H1 (cell line): ENCODE measurements around the gene MANSC1. TPM values are rescaled to one million over a fixed set of nuclear protein-coding genes. Genes with fewer than 3 reads are reported as not detected.

Experiments used
- CTCF ChIA-PET: fragments of 300-600 bp; sonication (Branson Sonifier 250); formaldehyde crosslinking; loops from one replicate; lab custom pipeline; 2021; ENCODE audit not compliant: partially characterized antibody; lab: Charles Lee
- POLR2A ChIA-PET: fragments of 300-600 bp; sonication (Branson Sonifier 250); formaldehyde crosslinking; loops from one replicate; lab custom pipeline; 2021; ENCODE audit warnings: inconsistent platforms; ENCODE audit not compliant: partially characterized antibody; lab: Charles Lee
- DNase-seq, 2 experiments: peaks; one replicate each; pipeline versions ENCODE4 v3.0.0 to v3.0.0-alpha.2; 2010 to 2022; ENCODE audit warnings: low spot score in 2 of 2, low read depth in 1 of 2, mixed read lengths in 1 of 2
- FAIRE-seq: peaks from 2 replicates; lab custom pipeline; 2011; peaks lifted over from hg19 to GRCh38; lab: Jason Lieb, UNC
- H2AFZ ChIP-seq: 2 replicates; pipeline ENCODE4 v1.8.1; 2012; ENCODE audit warnings: low read length, inconsistent platforms
- H2AK5ac ChIP-seq: 2 replicates; pipeline ENCODE4 v1.6.1; 2013; ENCODE audit warnings: low read depth, low read length
- H2BK120ac ChIP-seq: replicated peaks from 2 replicates; pipeline ENCODE3; 2013; ENCODE audit warnings: low read depth, low read length, inconsistent platforms
- H2BK12ac ChIP-seq: 2 replicates; pipeline ENCODE4 v1.6.1; 2013; ENCODE audit warnings: low read depth, low read length
- H2BK15ac ChIP-seq: 2 replicates; pipeline ENCODE4 v1.6.1; 2013; ENCODE audit warnings: low read length
- H2BK20ac ChIP-seq: 2 replicates; pipeline ENCODE4 v1.6.1; 2013; ENCODE audit warnings: low read length
- H2BK5ac ChIP-seq: 2 replicates; pipeline ENCODE4 v1.6.1; 2013; ENCODE audit warnings: low read depth, low read length
- H3K14ac ChIP-seq: 2 replicates; pipeline ENCODE4 v1.6.1; 2013; ENCODE audit warnings: inconsistent platforms; ENCODE audit not compliant: insufficient read length
- H3K18ac ChIP-seq: 2 replicates; pipeline ENCODE4 v1.6.1; 2013; ENCODE audit warnings: low read length; ENCODE audit errors: extremely low read depth
- H3K23ac ChIP-seq: 2 replicates; pipeline ENCODE4 v1.6.1; 2013; ENCODE audit warnings: inconsistent platforms; ENCODE audit not compliant: insufficient read length
- H3K23me2 ChIP-seq: 2 replicates; pipeline ENCODE4 v1.6.1; 2013; ENCODE audit warnings: low read depth, low read length
- H3K27ac ChIP-seq: 2 replicates; pipeline ENCODE4 v1.6.1; 2011; ENCODE audit warnings: low read depth, low read length, inconsistent platforms
- H3K27me3 ChIP-seq, 4 experiments: replicated peaks in 1 of 4; 1 replicate in 1 of 4; 2 replicates in 3 of 4; pipeline versions ENCODE4 v1.6.1 to v1.8.1; 2011 to 2013; ENCODE audit warnings: low read length in 3 of 4, mild to moderate bottlenecking in 3 of 4, inconsistent platforms in 2 of 4, mixed read lengths in 2 of 4, moderate library complexity in 1 of 4; ENCODE audit not compliant: control insufficient read depth in 3 of 4, insufficient read depth in 3 of 4; ENCODE audit errors: extremely low read depth in 1 of 4
- H3K36me3 ChIP-seq, 4 experiments: 2 replicates each; pipeline versions ENCODE4 v1.6.1 to v1.8.1; 2011 to 2013; ENCODE audit warnings: mild to moderate bottlenecking in 4 of 4, low read length in 3 of 4, moderate library complexity in 2 of 4, control low read depth in 1 of 4, inconsistent platforms in 1 of 4; ENCODE audit not compliant: insufficient read depth in 4 of 4, control insufficient read depth in 2 of 4
- H3K4ac ChIP-seq: replicated peaks from 2 replicates; pipeline ENCODE3; 2013; ENCODE audit warnings: low read length, low read depth, mixed read lengths, inconsistent platforms; ENCODE audit not compliant: insufficient read length
- H3K4me1 ChIP-seq, 4 experiments: replicated peaks in 1 of 4; 1 replicate in 1 of 4; 2 replicates in 3 of 4; pipeline versions ENCODE4 v1.6.1 to v1.8.1; 2011 to 2013; ENCODE audit warnings: low read length in 3 of 4, inconsistent platforms in 2 of 4, mixed read lengths in 1 of 4; ENCODE audit not compliant: insufficient read depth in 4 of 4, control insufficient read depth in 3 of 4
- H3K4me2 ChIP-seq, 2 experiments: 2 replicates each; pipeline versions ENCODE4 v1.6.1 to v1.8.1; 2011 to 2013; ENCODE audit warnings: low read depth in 2 of 2, low read length in 2 of 2, control low read depth in 1 of 2, inconsistent platforms in 1 of 2, mild to moderate bottlenecking in 1 of 2; ENCODE audit not compliant: insufficient read depth in 1 of 2
- H3K4me3 ChIP-seq, 4 experiments: fragments of 200-600, 300-600 bp in 1 of 4; sonication (generic), shearing (Covaris generic), sonication (Bioruptor Twin) in 1 of 4; 2 replicates each; pipeline versions ENCODE4 v1.5.1 to v1.8.1; 2011 to 2016; ENCODE audit warnings: low read length in 4 of 4, low read depth in 3 of 4, control low read depth in 2 of 4, inconsistent platforms in 2 of 4, mild to moderate bottlenecking in 2 of 4, mixed read lengths in 1 of 4, moderate library complexity in 1 of 4; ENCODE audit not compliant: insufficient read depth in 2 of 4; ENCODE audit errors: extremely low read depth in 1 of 4
- H3K56ac ChIP-seq: replicated peaks from 2 replicates; pipeline ENCODE3; 2013; ENCODE audit warnings: low read depth, mild to moderate bottlenecking, mixed read lengths, low read length, inconsistent platforms; ENCODE audit not compliant: insufficient read length
- H3K79me1 ChIP-seq: 2 replicates; pipeline ENCODE4 v1.6.1; 2013; ENCODE audit warnings: low read depth, low read length, control low read depth
- H3K79me2 ChIP-seq, 2 experiments: 2 replicates each; pipeline versions ENCODE4 v1.6.1 to v1.8.1; 2012 to 2013; ENCODE audit warnings: low read length in 2 of 2, mild to moderate bottlenecking in 2 of 2, inconsistent platforms in 1 of 2; ENCODE audit not compliant: insufficient read depth in 2 of 2, control insufficient read depth in 1 of 2
- H3K9ac ChIP-seq, 4 experiments: replicated peaks in 1 of 4; 1 replicate in 1 of 4; 2 replicates in 3 of 4; pipeline versions ENCODE4 v1.6.1 to v1.8.1; 2011 to 2013; ENCODE audit warnings: low read depth in 3 of 4, low read length in 3 of 4, control low read depth in 2 of 4, mild to moderate bottlenecking in 2 of 4, moderate library complexity in 2 of 4, inconsistent platforms in 1 of 4; ENCODE audit errors: extremely low read depth in 1 of 4
- H3K9me3 ChIP-seq, 2 experiments: 2 replicates each; pipeline versions ENCODE4 v1.6.1 to v1.8.1; 2012 to 2013; ENCODE audit warnings: mild to moderate bottlenecking in 2 of 2, moderate library complexity in 2 of 2, control low read depth in 1 of 2, inconsistent platforms in 1 of 2, low read depth in 1 of 2, low read length in 1 of 2, mixed read lengths in 1 of 2; ENCODE audit not compliant: insufficient read depth in 2 of 2
- H4K20me1 ChIP-seq, 2 experiments: replicated peaks in 1 of 2; 2 replicates each; pipeline versions ENCODE3 to v1.8.1; 2011 to 2013; ENCODE audit warnings: inconsistent platforms in 2 of 2, low read length in 2 of 2, mild to moderate bottlenecking in 1 of 2; ENCODE audit not compliant: insufficient read depth in 2 of 2, control insufficient read depth in 1 of 2
- H4K5ac ChIP-seq: 2 replicates; pipeline ENCODE4 v1.6.1; 2013; ENCODE audit warnings: low read length, low read depth, mixed read lengths, inconsistent platforms; ENCODE audit not compliant: insufficient read length
- H4K8ac ChIP-seq: 2 replicates; pipeline ENCODE4 v1.8.0; 2013; ENCODE audit warnings: mild to moderate bottlenecking, moderate library complexity, low read length, inconsistent platforms; ENCODE audit not compliant: insufficient read depth; ENCODE audit errors: extremely low read depth
- H4K91ac ChIP-seq: replicated peaks from 2 replicates; pipeline ENCODE3; 2013; ENCODE audit warnings: low read length, mixed read lengths, inconsistent platforms; ENCODE audit not compliant: insufficient read length
- ASH2L ChIP-seq: fragments of 200-600, 300-600 bp; sonication (generic); IDR thresholded peaks from one replicate; pipeline ENCODE4 v1.7.1; 2017; ENCODE audit warnings: low read length
- BCL11A ChIP-seq, 2 experiments: IDR thresholded peaks; one replicate each; pipeline ENCODE4 v1.6.1; 2011; ENCODE audit warnings: low read depth in 2 of 2, low read length in 2 of 2, mild to moderate bottlenecking in 2 of 2
- GTF2F1 ChIP-seq: IDR thresholded peaks from 2 replicates; pipeline ENCODE4 v1.6.1; 2012; ENCODE audit warnings: low read depth, low read length, improper control_type of control experiment, borderline replicate concordance
- JUND ChIP-seq: IDR thresholded peaks from 2 replicates; pipeline ENCODE4 v1.6.1; 2011; ENCODE audit warnings: mild to moderate bottlenecking, improper control_type of control experiment, low read length
- KDM5A ChIP-seq: fragments of 200-600 bp; IDR thresholded peaks from 2 replicates; pipeline ENCODE4 v1.7.1; 2012; ENCODE audit warnings: mild to moderate bottlenecking, low read length, inconsistent platforms, mixed read lengths
- MAFK ChIP-seq: IDR thresholded peaks from 2 replicates; pipeline ENCODE4 v1.6.1; 2012; ENCODE audit warnings: low read depth, mild to moderate bottlenecking, improper control_type of control experiment, low read length
- PHF8 ChIP-seq: fragments of 200-600 bp; sonication (generic); conservative IDR thresholded peaks from 2 replicates; pipeline ENCODE4 v1.7.1; 2012; ENCODE audit warnings: low read depth, mild to moderate bottlenecking, inconsistent platforms, low read length, moderate library complexity
- RXRA ChIP-seq: IDR thresholded peaks from 2 replicates; pipeline ENCODE4 v1.6.1; 2011; ENCODE audit warnings: low read depth, mild to moderate bottlenecking, low read length, moderate library complexity; ENCODE audit not compliant: insufficient read depth
- SAP30 ChIP-seq: fragments of 300-600 bp; sonication (generic); IDR thresholded peaks from 2 replicates; pipeline ENCODE4 v1.7.1; 2012; ENCODE audit warnings: low read length, moderate library complexity, mild to moderate bottlenecking, inconsistent platforms; ENCODE audit not compliant: insufficient read depth, insufficient replicate concordance
- SP4 ChIP-seq: IDR thresholded peaks from 2 replicates; pipeline ENCODE4 v1.6.1; 2012; ENCODE audit warnings: low read length, inconsistent platforms
- TAF7 ChIP-seq: optimal IDR thresholded peaks from 2 replicates; pipeline ENCODE3; 2011; ENCODE audit warnings: low read depth, mild to moderate bottlenecking, inconsistent platforms, low read length, moderate library complexity, borderline replicate concordance
- WGBS, 2 experiments: shearing (Covaris generic) in 1 of 2; methylation state at CpG; one replicate each; pipeline versions ENCODE4 v1.1.6 to v1.1.7; 2013 to 2015; ENCODE audit warnings: low lambda C conversion rate in 2 of 2, mixed read lengths in 2 of 2, inconsistent platforms in 1 of 2, low coverage in 1 of 2, missing lambda C conversion rate in 1 of 2; ENCODE audit not compliant: insufficient replicate concordance in 2 of 2, insufficient coverage in 1 of 2, insufficient read length in 1 of 2; ENCODE audit errors: extremely low coverage in 1 of 2, missing lambda C conversion rate in 1 of 2; 5-methylcytosine and 5-hydroxymethylcytosine counted together
- polyA plus RNA-seq, 7 experiments: library from polyadenylated mRNA; depleted of rRNA in 3 of 7; stranded (reverse) in 5 of 7; unstranded in 2 of 7; fragments of >200 nt in 5 of 7; fragments of 200-250 nt in 2 of 7; gene quantifications; 1 replicate in 5 of 7; 2 replicates in 1 of 7; 4 replicates in 1 of 7; pipeline versions ENCODE4 v1.2.1 to v1.2.3, GENCODE V29; 2011 to 2013; ENCODE audit warnings: missing spikeins in 2 of 7, mixed read lengths in 2 of 7
- total RNA-seq: library from RNA; stranded (reverse); fragmentation: NEBNext Ultra II Directional; extraction: Animal tissue kit (Norgen Biotek cat#: 25700); gene quantifications from 2 replicates; pipeline ENCODE4 v1.2.1, GENCODE V29; 2021

MANSC1 gene
- total and polyA plus RNA-seq, 2 of the 8 experiments (the other 6 are each of a cell fraction or from before 2014, with no cell fraction given), result 2.0 to 8.9 TPM

GRCh38 chr12:12365446-12365802 is 15.4 kb upstream of the MANSC1 start:
- Histone ChIP-seq H3K27ac (no peak overlapping the region), H3K23me2 (no peaks in the 10 kb centered on the region), H2BK120ac (no peak overlapping the region), H3K79me1 (no peaks in the 10 kb centered on the region), H2AFZ (no peak overlapping the region), H2AK5ac (no peak overlapping the region), H3K4me2 (no peak overlapping the region), H3K9me3 (no peaks in the 10 kb centered on the region), H4K5ac (no peak overlapping the region), H4K20me1 (no peaks in the 10 kb centered on the region), H3K56ac (no peak overlapping the region), H3K4me3 (no peak overlapping the region), H3K4ac (no peak overlapping the region), H2BK12ac (no peak overlapping the region), H3K27me3 (no peaks in the 10 kb centered on the region), H3K79me2 (no peaks in the 10 kb centered on the region), H4K8ac (no peak overlapping the region), H3K23ac (no peak overlapping the region), H2BK15ac (no peak overlapping the region), H3K14ac (no peak overlapping the region), H2BK20ac (no peak overlapping the region), H3K9ac (no peak overlapping the region), H3K4me1 (peaks cover 0 to 3% (median 0%) of the 10 kb centered on the region in 4 experiments; a peak in 2 of 7 replicates), H3K36me3 (peaks cover 0 to 5% (median under 1%) of the 10 kb centered on the region in 4 experiments; a peak in 1 of 8 replicates), H3K18ac (no peak overlapping the region), H2BK5ac (no peak overlapping the region), H4K91ac (no peak overlapping the region)
- ChIA-PET CTCF (no interaction called here), POLR2A (interaction anchor here (1.2 kb wide), 1 partner anchor 9 kb away, joined by 4 read pairs; the partner anchor contains the start of gene BORCS5)
- DNase-seq (no peak), FAIRE-seq (no peak)
- 92% methylated on average over 5 of the region's 5 CpGs; no CpG with 5 or more reads in 1 of the 2 experiments for WGBS, 2 experiments
- TF ChIP-seq PHF8, result no peak
- TF ChIP-seq SP4, result no peak
- TF ChIP-seq TAF7, result no peak
- TF ChIP-seq RXRA, result no peak
- TF ChIP-seq JUND, result no peak
- TF ChIP-seq BCL11A (IDR thresholded peaks at IDR 0.05; ENCODE audit: low read depth in 2 of 2, low read length in 2 of 2), result no peak
- no peak for TF ChIP-seq KDM5A
- TF ChIP-seq MAFK, result no peak
- no peak for TF ChIP-seq ASH2L
- TF ChIP-seq SAP30, result no peak
- no peak for TF ChIP-seq GTF2F1
